OCI-LY7 (cell line): ENCODE results near the gene TNKS2. TPM values are rescaled to one million over a fixed set of nuclear protein-coding genes. Genes with fewer than 3 reads are reported as not detected.

Source experiments
- BruUV-seq: library from RNA; stranded (reverse); fragments of 400-500 nt; replicated peaks from 2 replicates; lab custom pipeline; 2021; lab: Mats Ljungman, UMichigan
- CTCF ChIA-PET: fragments of 300-600 bp; sonication (Branson Sonifier 250); formaldehyde crosslinking; loops from one replicate; lab custom pipeline; 2022; ENCODE audit warnings: antibody characterized with exemption; ENCODE audit not compliant: unreplicated experiment; lab: Charles Lee
- POLR2A ChIA-PET: fragments of 300-600 bp; sonication (Branson Sonifier 250); formaldehyde crosslinking; loops from one replicate; lab custom pipeline; 2022; ENCODE audit warnings: antibody characterized with exemption; lab: Charles Lee
- DNase-seq: peaks from one replicate; pipeline ENCODE4 v3.0.0-alpha.2; 2015; ENCODE audit warnings: low spot score
- H2AFZ ChIP-seq: fragments of 200-600 bp; sonication (generic), shearing (Covaris generic); 2 replicates; pipeline ENCODE4 v1.6.1; 2014; ENCODE audit warnings: mild to moderate bottlenecking, antibody characterized with exemption, low read length, moderate library complexity
- H3K27ac ChIP-seq: fragments of 200-600 bp; sonication (generic); 2 replicates; pipeline ENCODE4 v1.5.1; 2014; ENCODE audit warnings: mixed run types, low read depth, mild to moderate bottlenecking, moderate library complexity, low read length, inconsistent platforms; ENCODE audit not compliant: poor library complexity, severe bottlenecking
- H3K36me3 ChIP-seq: fragments of 200-600 bp; sonication (generic); 2 replicates; pipeline ENCODE4 v1.6.1; 2014; ENCODE audit warnings: mild to moderate bottlenecking, antibody characterized with exemption, low read length, moderate library complexity, mixed read lengths; ENCODE audit not compliant: insufficient read depth
- H3K4me1 ChIP-seq: fragments of 200-600 bp; sonication (generic); 2 replicates; pipeline ENCODE4 v1.5.1; 2014; ENCODE audit warnings: mild to moderate bottlenecking, low read length; ENCODE audit not compliant: insufficient read depth, poor library complexity, severe bottlenecking
- H3K4me2 ChIP-seq: fragments of 200-600 bp; sonication (generic); 2 replicates; pipeline ENCODE4 v1.6.1; 2014; ENCODE audit warnings: mild to moderate bottlenecking, low read length
- H3K4me3 ChIP-seq: fragments of 200-600 bp; sonication (generic); 2 replicates; pipeline ENCODE4 v1.5.1; 2014; ENCODE audit warnings: mild to moderate bottlenecking, low read depth, low read length; ENCODE audit not compliant: poor library complexity, severe bottlenecking
- H3K79me2 ChIP-seq: fragments of 200-600 bp; sonication (generic); 2 replicates; pipeline ENCODE4 v1.6.1; 2016; ENCODE audit warnings: low read depth, mild to moderate bottlenecking, low read length, moderate library complexity, mixed read lengths; ENCODE audit not compliant: insufficient read depth
- H3K9me2 ChIP-seq: fragments of 200-600 bp; sonication (generic); 2 replicates; pipeline ENCODE4 v1.6.1; 2016; ENCODE audit warnings: mild to moderate bottlenecking, low read length, mixed read lengths; ENCODE audit not compliant: insufficient read depth
- H3K9me3 ChIP-seq: fragments of 200-600 bp; sonication (generic); 2 replicates; pipeline ENCODE4 v1.6.1; 2014; ENCODE audit warnings: mild to moderate bottlenecking, mixed run types, low read length, mixed read lengths
- H4K20me1 ChIP-seq: fragments of 200-600 bp; sonication (generic); 2 replicates; pipeline ENCODE4 v1.6.1; 2014; ENCODE audit warnings: mild to moderate bottlenecking, antibody characterized with exemption, low read length, moderate library complexity, mixed read lengths; ENCODE audit not compliant: insufficient read depth
- CTCF ChIP-seq: fragments of 200-600 bp; sonication (generic); conservative IDR thresholded peaks from 2 replicates; pipeline ENCODE4 v1.5.1; 2014; ENCODE audit warnings: mild to moderate bottlenecking, antibody characterized with exemption, low read length, moderate library complexity, mixed read lengths
- EZH2phosphoT487 ChIP-seq: fragments of 200-600 bp; sonication (generic); IDR thresholded peaks from 2 replicates; pipeline ENCODE4 v1.6.1; 2018; ENCODE audit warnings: low read depth, borderline replicate concordance, mild to moderate bottlenecking, mixed run types, antibody characterized with exemption, low read length, moderate library complexity, mixed read lengths
- intact Hi-C: fragments of 100-400 bp; cut with micrococcal nuclease; formaldehyde crosslinking; loops from one replicate; pipeline ENCODE4 v1.10.0; 2022; ENCODE audit not compliant: unreplicated experiment
- total RNA-seq, 2 experiments: library from RNA; depleted of rRNA in 1 of 2; stranded (reverse); fragments of >200 nt in 1 of 2; shearing (Covaris generic) in 1 of 2; gene quantifications; 2 replicates each; pipeline ENCODE4 v1.2.3, GENCODE V29; 2014 to 2022

The TNKS2 gene
- total RNA-seq, 2 experiments from 2014 or later, result 20.0 to 31.3 TPM

- H4K20me1 ChIP-seq, result no peaks in the 10 kb centered on the region
- TF ChIP-seq CTCF, result no peak
- TF ChIP-seq EZH2phosphoT487, result no peak
- intact Hi-C loops, result no loop called here
- no peak overlapping the region for H3K4me2 ChIP-seq
- H3K36me3 ChIP-seq, result no peaks in the 10 kb centered on the region
- no peak for DNase-seq
- no peaks in the 10 kb centered on the region for H3K4me1 ChIP-seq
- no peaks in the 10 kb centered on the region; the same call in 1 of the 2 replicates for H3K9me2 ChIP-seq
- POLR2A ChIA-PET, result interaction anchor here (0.6 kb wide), 2 partner anchors 33 to 265 kb away, joined by 3 read pairs; no protein-coding TSS in a partner anchor
- H3K4me3 ChIP-seq, result no peak overlapping the region
- no peak overlapping the region for H2AFZ ChIP-seq
- H3K27ac ChIP-seq, result no peak overlapping the region
- no peaks in the 10 kb centered on the region for H3K9me3 ChIP-seq
- CTCF ChIA-PET, result no interaction called here
- H3K79me2 ChIP-seq, result no peaks in the 10 kb centered on the region
- BruUV-seq, result no TSS peak
Measured at GRCh38 chr10:91774571-91774970, 23.7 kb upstream of the TNKS2 start.

GRCh38 chr10:91775731-91776130 is 22.5 kb upstream of the TNKS2 start:
- no peaks in the 10 kb centered on the region for H3K36me3 ChIP-seq
- H3K4me2 ChIP-seq, result no peak overlapping the region
- H3K4me3 ChIP-seq, result no peak overlapping the region
- BruUV-seq, result no TSS peak
- no peaks in the 10 kb centered on the region for H3K9me3 ChIP-seq
- ChIA-PET CTCF (no interaction called here), POLR2A (no interaction called here)
- intact Hi-C loops, result no loop called here
- no peak overlapping the region for H3K27ac ChIP-seq
- no peaks in the 10 kb centered on the region for H3K79me2 ChIP-seq
- H3K9me2 ChIP-seq, result no peaks in the 10 kb centered on the region; the same call in 1 of the 2 replicates
- no peak for TF ChIP-seq CTCF
- TF ChIP-seq EZH2phosphoT487, result no peak
- H2AFZ ChIP-seq, result no peak overlapping the region
- H4K20me1 ChIP-seq, result no peaks in the 10 kb centered on the region
- no peak for DNase-seq
- H3K4me1 ChIP-seq, result no peaks in the 10 kb centered on the region

- Histone ChIP-seq H3K27ac (no peak overlapping the region), H3K79me2 (no peaks in the 10 kb centered on the region), H4K20me1 (no peaks in the 10 kb centered on the region), H3K9me3 (no peaks in the 10 kb centered on the region), H3K36me3 (no peaks in the 10 kb centered on the region), H3K4me3 (no peak overlapping the region), H3K9me2 (no peaks in the 10 kb centered on the region; the same call in 1 of the 2 replicates), H3K4me2 (no peak overlapping the region), H2AFZ (no peak overlapping the region), H3K4me1 (no peaks in the 10 kb centered on the region)
- POLR2A ChIA-PET, result no interaction called here
- no peak for TF ChIP-seq CTCF
- no peak for TF ChIP-seq EZH2phosphoT487
- intact Hi-C loops, result no loop called here
- CTCF ChIA-PET, result no interaction called here
- BruUV-seq, result no TSS peak
- no peak for DNase-seq
Measured at GRCh38 chr10:91776266-91776665, 22.0 kb upstream of the TNKS2 start.
